HEK293 (cell line): ENCODE results near the gene ANKRD11.

ENCODE experiments used
- CTCF ChIP-seq: fragments of 450-650 bp; formaldehyde crosslinking; IDR thresholded peaks from 2 replicates; pipeline ENCODE4 v1.5.1; 2016; ENCODE audit warnings: missing biosample characterization, missing genetic modification characterization
- GLI4 ChIP-seq: fragments of 450-650 bp; formaldehyde crosslinking; IDR thresholded peaks from 2 replicates; pipeline ENCODE4 v1.5.1; 2016; ENCODE audit warnings: missing biosample characterization, missing genetic modification characterization
- IKZF3 ChIP-seq: fragments of 450-650 bp; IDR thresholded peaks from 2 replicates; pipeline ENCODE4 v1.5.0; 2018; ENCODE audit warnings: missing biosample characterization, mild to moderate bottlenecking, missing genetic modification characterization, moderate library complexity
- KLF9 ChIP-seq: fragments of 450-650 bp; formaldehyde crosslinking; IDR thresholded peaks from 2 replicates; pipeline ENCODE4 v1.5.1; 2016; ENCODE audit warnings: missing biosample characterization, missing genetic modification characterization, low read depth
- OVOL3 ChIP-seq: fragments of 450-650 bp; formaldehyde crosslinking; IDR thresholded peaks from 2 replicates; pipeline ENCODE4 v1.5.1; 2016; ENCODE audit warnings: missing biosample characterization, missing genetic modification characterization
- TRIM28 ChIP-seq: IDR thresholded peaks from 2 replicates; pipeline ENCODE4 v1.6.1; 2011; ENCODE audit warnings: low read length, control low read depth, borderline replicate concordance
- ZBTB44 ChIP-seq: fragments of 450-650 bp; IDR thresholded peaks from 2 replicates; pipeline ENCODE4 v1.5.1; 2018; ENCODE audit warnings: missing biosample characterization, mild to moderate bottlenecking, missing genetic modification characterization
- ZBTB48 ChIP-seq: fragments of 450-650 bp; formaldehyde crosslinking; IDR thresholded peaks from 2 replicates; pipeline ENCODE4 v1.5.1; 2016; ENCODE audit warnings: missing biosample characterization, missing genetic modification characterization
- ZFP69B ChIP-seq: fragments of 450-650 bp; formaldehyde crosslinking; IDR thresholded peaks from 2 replicates; pipeline ENCODE4 v1.5.1; 2016; ENCODE audit warnings: missing biosample characterization, missing genetic modification characterization
- ZNF174 ChIP-seq: fragments of 450-650 bp; formaldehyde crosslinking; IDR thresholded peaks from 2 replicates; pipeline ENCODE4 v1.5.0; 2017; ENCODE audit warnings: missing biosample characterization, mild to moderate bottlenecking, missing genetic modification characterization
- ZNF214 ChIP-seq: fragments of 450-650 bp; formaldehyde crosslinking; IDR thresholded peaks from 2 replicates; pipeline ENCODE4 v1.5.1; 2017; ENCODE audit warnings: missing biosample characterization, mild to moderate bottlenecking, missing genetic modification characterization, borderline replicate concordance
- ZNF23 ChIP-seq: fragments of 450-650 bp; formaldehyde crosslinking; IDR thresholded peaks from 2 replicates; pipeline ENCODE4 v1.5.1; 2016; ENCODE audit warnings: missing biosample characterization, missing genetic modification characterization, borderline replicate concordance
- ZNF239 ChIP-seq: fragments of 450-650 bp; formaldehyde crosslinking; IDR thresholded peaks from 2 replicates; pipeline ENCODE4 v1.5.1; 2016; ENCODE audit warnings: missing biosample characterization, missing genetic modification characterization
- ZNF311 ChIP-seq: fragments of 450-650 bp; formaldehyde crosslinking; IDR thresholded peaks from 2 replicates; pipeline ENCODE4 v1.5.1; 2017; ENCODE audit warnings: missing biosample characterization, missing genetic modification characterization, borderline replicate concordance
- ZNF530 ChIP-seq: fragments of 450-650 bp; formaldehyde crosslinking; IDR thresholded peaks from 2 replicates; pipeline ENCODE4 v1.5.1; 2016; ENCODE audit warnings: low read depth, missing biosample characterization, missing genetic modification characterization
- ZNF560 ChIP-seq: fragments of 450-650 bp; formaldehyde crosslinking; IDR thresholded peaks from 2 replicates; pipeline ENCODE4 v1.5.1; 2017; ENCODE audit warnings: missing biosample characterization, missing genetic modification characterization, borderline replicate concordance
- ZNF585B ChIP-seq: fragments of 450-650 bp; formaldehyde crosslinking; IDR thresholded peaks from 2 replicates; pipeline ENCODE4 v1.5.1; 2016; ENCODE audit warnings: missing biosample characterization, missing genetic modification characterization
- ZNF654 ChIP-seq: fragments of 450-650 bp; formaldehyde crosslinking; IDR thresholded peaks from 2 replicates; pipeline ENCODE4 v1.5.1; 2016; ENCODE audit warnings: low read depth, missing biosample characterization, missing genetic modification characterization
- ZNF776 ChIP-seq: fragments of 450-650 bp; formaldehyde crosslinking; IDR thresholded peaks from 2 replicates; pipeline ENCODE4 v1.5.0; 2017; ENCODE audit warnings: missing biosample characterization, missing genetic modification characterization, borderline replicate concordance
- ZSCAN30 ChIP-seq: fragments of 450-650 bp; IDR thresholded peaks from 2 replicates; pipeline ENCODE4 v1.5.1; 2018; ENCODE audit warnings: missing biosample characterization, mild to moderate bottlenecking, missing genetic modification characterization, moderate library complexity
- TF ChIP-seq, protein P1 (sequence below): fragments of 450-650 bp; formaldehyde crosslinking; conservative IDR thresholded peaks from 2 replicates; pipeline ENCODE4 v1.5.1; 2016; ENCODE audit warnings: low read depth, missing biosample characterization, missing genetic modification characterization
- TF ChIP-seq, protein P2 (sequence below): fragments of 450-650 bp; formaldehyde crosslinking; IDR thresholded peaks from 2 replicates; pipeline ENCODE4 v1.5.0; 2017; ENCODE audit warnings: missing biosample characterization, missing genetic modification characterization, borderline replicate concordance
- TF ChIP-seq, protein P3 (sequence below): fragments of 450-650 bp; formaldehyde crosslinking; IDR thresholded peaks from 2 replicates; pipeline ENCODE4 v1.5.1; 2016; ENCODE audit warnings: missing biosample characterization, missing genetic modification characterization
- TF ChIP-seq, protein P4 (sequence below): fragments of 450-650 bp; formaldehyde crosslinking; optimal IDR thresholded peaks from 2 replicates; pipeline ENCODE3; 2016; ENCODE audit warnings: missing biosample characterization, mild to moderate bottlenecking, missing genetic modification characterization

Gene ANKRD11

GRCh38 chr16:89505204-89506112 lies 15.1 kb upstream of the ANKRD11 start (continued):
- no peak for TF ChIP-seq ZNF585B (tag by site-specific recombination)
- TF ChIP-seq, protein P1, sequence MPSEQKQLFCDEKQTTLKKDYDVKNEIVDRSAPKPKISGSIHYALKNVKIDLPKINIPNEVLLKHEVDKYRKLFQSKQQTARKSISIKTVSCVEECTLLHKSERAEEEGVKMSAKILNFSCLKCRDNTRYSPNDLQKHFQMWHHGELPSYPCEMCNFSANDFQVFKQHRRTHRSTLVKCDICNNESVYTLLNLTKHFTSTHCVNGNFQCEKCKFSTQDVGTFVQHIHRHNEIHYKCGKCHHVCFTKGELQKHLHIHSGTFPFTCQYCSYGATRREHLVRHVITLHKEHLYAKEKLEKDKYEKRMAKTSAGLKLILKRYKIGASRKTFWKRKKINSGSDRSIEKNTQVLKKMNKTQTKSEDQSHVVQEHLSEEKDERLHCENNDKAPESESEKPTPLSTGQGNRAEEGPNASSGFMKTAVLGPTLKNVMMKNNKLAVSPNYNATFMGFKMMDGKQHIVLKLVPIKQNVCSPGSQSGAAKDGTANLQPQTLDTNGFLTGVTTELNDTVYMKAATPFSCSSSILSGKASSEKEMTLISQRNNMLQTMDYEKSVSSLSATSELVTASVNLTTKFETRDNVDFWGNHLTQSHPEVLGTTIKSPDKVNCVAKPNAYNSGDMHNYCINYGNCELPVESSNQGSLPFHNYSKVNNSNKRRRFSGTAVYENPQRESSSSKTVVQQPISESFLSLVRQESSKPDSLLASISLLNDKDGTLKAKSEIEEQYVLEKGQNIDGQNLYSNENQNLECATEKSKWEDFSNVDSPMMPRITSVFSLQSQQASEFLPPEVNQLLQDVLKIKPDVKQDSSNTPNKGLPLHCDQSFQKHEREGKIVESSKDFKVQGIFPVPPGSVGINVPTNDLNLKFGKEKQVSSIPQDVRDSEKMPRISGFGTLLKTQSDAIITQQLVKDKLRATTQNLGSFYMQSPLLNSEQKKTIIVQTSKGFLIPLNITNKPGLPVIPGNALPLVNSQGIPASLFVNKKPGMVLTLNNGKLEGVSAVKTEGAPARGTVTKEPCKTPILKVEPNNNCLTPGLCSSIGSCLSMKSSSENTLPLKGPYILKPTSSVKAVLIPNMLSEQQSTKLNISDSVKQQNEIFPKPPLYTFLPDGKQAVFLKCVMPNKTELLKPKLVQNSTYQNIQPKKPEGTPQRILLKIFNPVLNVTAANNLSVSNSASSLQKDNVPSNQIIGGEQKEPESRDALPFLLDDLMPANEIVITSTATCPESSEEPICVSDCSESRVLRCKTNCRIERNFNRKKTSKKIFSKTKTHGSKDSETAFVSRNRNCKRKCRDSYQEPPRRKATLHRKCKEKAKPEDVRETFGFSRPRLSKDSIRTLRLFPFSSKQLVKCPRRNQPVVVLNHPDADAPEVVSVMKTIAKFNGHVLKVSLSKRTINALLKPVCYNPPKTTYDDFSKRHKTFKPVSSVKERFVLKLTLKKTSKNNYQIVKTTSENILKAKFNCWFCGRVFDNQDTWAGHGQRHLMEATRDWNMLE: peak; percentile 52
- no peak for TF ChIP-seq ZNF174 (tag by site-specific recombination)
- TF ChIP-seq ZNF654: no peak
- TF ChIP-seq ZNF214 (tag by site-specific recombination): no peak
- TF ChIP-seq ZNF23 (tag by site-specific recombination): no peak
- TF ChIP-seq ZNF560: no peak
- TF ChIP-seq ZNF311: no peak
- TF ChIP-seq, protein P2, sequence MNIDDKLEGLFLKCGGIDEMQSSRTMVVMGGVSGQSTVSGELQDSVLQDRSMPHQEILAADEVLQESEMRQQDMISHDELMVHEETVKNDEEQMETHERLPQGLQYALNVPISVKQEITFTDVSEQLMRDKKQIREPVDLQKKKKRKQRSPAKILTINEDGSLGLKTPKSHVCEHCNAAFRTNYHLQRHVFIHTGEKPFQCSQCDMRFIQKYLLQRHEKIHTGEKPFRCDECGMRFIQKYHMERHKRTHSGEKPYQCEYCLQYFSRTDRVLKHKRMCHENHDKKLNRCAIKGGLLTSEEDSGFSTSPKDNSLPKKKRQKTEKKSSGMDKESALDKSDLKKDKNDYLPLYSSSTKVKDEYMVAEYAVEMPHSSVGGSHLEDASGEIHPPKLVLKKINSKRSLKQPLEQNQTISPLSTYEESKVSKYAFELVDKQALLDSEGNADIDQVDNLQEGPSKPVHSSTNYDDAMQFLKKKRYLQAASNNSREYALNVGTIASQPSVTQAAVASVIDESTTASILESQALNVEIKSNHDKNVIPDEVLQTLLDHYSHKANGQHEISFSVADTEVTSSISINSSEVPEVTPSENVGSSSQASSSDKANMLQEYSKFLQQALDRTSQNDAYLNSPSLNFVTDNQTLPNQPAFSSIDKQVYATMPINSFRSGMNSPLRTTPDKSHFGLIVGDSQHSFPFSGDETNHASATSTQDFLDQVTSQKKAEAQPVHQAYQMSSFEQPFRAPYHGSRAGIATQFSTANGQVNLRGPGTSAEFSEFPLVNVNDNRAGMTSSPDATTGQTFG (tag by site-specific recombination): no peak
- no peak for TF ChIP-seq ZNF530 (tag by site-specific recombination)
- TF ChIP-seq GLI4 (tag by site-specific recombination): no peak
- TF ChIP-seq ZFP69B: no peak
- TF ChIP-seq ZBTB48 (tag by site-specific recombination): no peak
- no peak for TF ChIP-seq ZNF776 (tag by site-specific recombination)
- peak; percentile 52; the same call in 1 of the 2 replicates for TF ChIP-seq TRIM28
- TF ChIP-seq KLF9 (tag by site-specific recombination): no peak
- TF ChIP-seq ZNF239: no peak
- TF ChIP-seq, protein P3, sequence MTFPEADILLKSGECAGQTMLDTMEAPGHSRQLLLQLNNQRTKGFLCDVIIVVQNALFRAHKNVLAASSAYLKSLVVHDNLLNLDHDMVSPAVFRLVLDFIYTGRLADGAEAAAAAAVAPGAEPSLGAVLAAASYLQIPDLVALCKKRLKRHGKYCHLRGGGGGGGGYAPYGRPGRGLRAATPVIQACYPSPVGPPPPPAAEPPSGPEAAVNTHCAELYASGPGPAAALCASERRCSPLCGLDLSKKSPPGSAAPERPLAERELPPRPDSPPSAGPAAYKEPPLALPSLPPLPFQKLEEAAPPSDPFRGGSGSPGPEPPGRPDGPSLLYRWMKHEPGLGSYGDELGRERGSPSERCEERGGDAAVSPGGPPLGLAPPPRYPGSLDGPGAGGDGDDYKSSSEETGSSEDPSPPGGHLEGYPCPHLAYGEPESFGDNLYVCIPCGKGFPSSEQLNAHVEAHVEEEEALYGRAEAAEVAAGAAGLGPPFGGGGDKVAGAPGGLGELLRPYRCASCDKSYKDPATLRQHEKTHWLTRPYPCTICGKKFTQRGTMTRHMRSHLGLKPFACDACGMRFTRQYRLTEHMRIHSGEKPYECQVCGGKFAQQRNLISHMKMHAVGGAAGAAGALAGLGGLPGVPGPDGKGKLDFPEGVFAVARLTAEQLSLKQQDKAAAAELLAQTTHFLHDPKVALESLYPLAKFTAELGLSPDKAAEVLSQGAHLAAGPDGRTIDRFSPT: no peak
- no peak for TF ChIP-seq CTCF (tag by site-specific recombination)
- TF ChIP-seq ZSCAN30 (tag by site-specific recombination): no peak
- TF ChIP-seq OVOL3 (tag by site-specific recombination): no peak
- TF ChIP-seq, protein P4, sequence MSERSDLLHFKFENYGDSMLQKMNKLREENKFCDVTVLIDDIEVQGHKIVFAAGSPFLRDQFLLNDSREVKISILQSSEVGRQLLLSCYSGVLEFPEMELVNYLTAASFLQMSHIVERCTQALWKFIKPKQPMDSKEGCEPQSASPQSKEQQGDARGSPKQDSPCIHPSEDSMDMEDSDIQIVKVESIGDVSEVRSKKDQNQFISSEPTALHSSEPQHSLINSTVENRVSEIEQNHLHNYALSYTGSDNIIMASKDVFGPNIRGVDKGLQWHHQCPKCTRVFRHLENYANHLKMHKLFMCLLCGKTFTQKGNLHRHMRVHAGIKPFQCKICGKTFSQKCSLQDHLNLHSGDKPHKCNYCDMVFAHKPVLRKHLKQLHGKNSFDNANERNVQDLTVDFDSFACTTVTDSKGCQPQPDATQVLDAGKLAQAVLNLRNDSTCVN (tag by site-specific recombination): peak; percentile 17
- no peak for TF ChIP-seq ZBTB44
- no peak for TF ChIP-seq IKZF3 (tag by site-specific recombination)
